Coronary artery (tissue), 2 donors: Measurements from ENCODE around the gene IKBKE.

Experiments used
- DNase-seq: peaks from one replicate; pipeline ENCODE4 v3.0.0-alpha.2; 2017; ENCODE audit warnings: low spot score
- H3K27ac ChIP-seq, 2 donors: fragments of 200-600 bp; sonication (generic); one replicate each; pipeline ENCODE4 v1.5.1; 2016 to 2019
- H3K4me3 ChIP-seq: fragments of 200-600 bp; sonication (generic); 2 replicates; pipeline ENCODE4 v1.5.1; 2016; ENCODE audit warnings: mild to moderate bottlenecking, moderate library complexity
- TF ChIP-seq, protein P1 (sequence below): fragments of 200-600 bp; sonication (generic); IDR thresholded peaks from one replicate; pipeline ENCODE4 v1.5.1; 2019; ENCODE audit warnings: antibody characterized with exemption

IKBKE gene

DNA sequence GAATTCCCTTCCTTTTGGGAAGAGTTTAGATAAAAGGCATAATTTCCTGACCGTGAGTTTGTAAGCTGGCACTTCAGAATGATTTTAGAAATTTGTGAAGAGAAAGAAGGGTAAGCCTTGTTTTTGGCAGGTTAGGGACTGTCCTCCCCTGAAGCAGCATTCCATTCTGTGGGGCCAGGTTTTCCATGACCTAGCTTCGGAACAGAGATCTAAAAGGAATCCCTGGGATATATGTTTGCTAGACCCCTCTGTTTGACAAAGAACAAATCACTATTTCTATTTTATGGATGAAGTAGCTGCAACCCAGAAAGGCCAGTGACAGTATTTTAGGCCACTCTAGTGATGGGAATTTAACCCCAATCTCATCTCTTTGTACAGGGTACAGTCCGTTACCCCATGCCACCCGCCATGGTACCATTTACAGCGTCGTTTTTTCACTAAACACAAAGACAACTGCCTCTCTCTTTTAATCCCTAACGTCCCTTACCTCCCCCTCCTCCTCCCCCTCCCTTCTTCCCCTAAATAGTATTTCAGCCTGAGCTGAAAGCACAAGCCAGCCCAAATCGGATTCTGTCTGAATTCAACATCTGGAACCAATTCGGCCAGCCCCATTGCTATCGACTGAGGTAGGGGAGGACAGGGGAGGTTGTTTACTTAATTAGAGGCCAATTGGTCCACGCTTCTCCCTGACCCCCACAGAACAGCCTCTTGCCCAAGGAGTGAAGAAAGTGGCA lies 23.4 kb upstream of the IKBKE start:
- H3K4me3 ChIP-seq, result no peak overlapping the region
- TF ChIP-seq, protein P1, sequence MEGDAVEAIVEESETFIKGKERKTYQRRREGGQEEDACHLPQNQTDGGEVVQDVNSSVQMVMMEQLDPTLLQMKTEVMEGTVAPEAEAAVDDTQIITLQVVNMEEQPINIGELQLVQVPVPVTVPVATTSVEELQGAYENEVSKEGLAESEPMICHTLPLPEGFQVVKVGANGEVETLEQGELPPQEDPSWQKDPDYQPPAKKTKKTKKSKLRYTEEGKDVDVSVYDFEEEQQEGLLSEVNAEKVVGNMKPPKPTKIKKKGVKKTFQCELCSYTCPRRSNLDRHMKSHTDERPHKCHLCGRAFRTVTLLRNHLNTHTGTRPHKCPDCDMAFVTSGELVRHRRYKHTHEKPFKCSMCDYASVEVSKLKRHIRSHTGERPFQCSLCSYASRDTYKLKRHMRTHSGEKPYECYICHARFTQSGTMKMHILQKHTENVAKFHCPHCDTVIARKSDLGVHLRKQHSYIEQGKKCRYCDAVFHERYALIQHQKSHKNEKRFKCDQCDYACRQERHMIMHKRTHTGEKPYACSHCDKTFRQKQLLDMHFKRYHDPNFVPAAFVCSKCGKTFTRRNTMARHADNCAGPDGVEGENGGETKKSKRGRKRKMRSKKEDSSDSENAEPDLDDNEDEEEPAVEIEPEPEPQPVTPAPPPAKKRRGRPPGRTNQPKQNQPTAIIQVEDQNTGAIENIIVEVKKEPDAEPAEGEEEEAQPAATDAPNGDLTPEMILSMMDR, result no peak
- DNase-seq, result no peak
- H3K27ac ChIP-seq, result no peak overlapping the region

DNA sequence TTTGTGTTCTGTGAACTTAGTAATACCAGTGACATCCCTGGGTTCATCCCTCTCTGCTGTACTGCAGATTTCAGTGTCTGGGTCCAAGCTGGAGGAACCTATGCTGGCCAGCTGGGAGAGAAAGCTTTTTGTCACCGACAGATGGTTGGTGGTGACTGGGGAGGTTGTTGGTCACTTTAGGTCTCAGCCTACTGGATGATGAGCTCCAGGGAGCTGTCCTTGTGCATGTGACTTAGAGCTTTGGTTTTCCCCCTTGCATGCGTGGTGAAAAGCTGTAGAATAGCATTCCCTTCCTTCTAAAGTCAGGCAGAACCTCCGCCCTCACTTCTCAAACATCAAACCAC lies 22.9 kb upstream of the IKBKE start:
- Histone ChIP-seq H3K4me3 (no peak overlapping the region), H3K27ac (no peak overlapping the region)
- no peak for DNase-seq
- TF ChIP-seq, protein P1, result no peak

DNA sequence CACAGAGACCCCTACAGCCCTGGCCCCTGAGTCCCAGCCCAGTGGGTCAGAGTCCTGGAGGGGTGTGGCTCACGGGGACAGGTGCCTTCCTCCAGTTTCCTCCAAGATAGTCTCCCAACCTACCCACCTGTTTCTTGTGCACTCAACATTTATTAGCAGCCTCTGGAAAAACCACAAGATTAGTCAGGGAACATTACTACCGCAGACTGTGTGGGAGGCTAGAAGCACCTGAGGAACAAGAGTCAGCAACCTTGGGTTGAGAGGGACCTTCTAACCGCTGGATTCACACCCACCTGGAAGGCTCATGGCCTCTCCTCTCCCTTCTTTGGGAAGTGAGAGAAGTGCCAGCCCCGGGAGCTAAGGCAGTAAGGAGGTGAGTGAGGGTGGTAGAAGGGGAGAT lies 22.5 kb upstream of the IKBKE start:
- DNase-seq, result no peak
- Histone ChIP-seq H3K27ac (no peak overlapping the region), H3K4me3 (no peak overlapping the region)
- TF ChIP-seq, protein P1, result no peak

DNA sequence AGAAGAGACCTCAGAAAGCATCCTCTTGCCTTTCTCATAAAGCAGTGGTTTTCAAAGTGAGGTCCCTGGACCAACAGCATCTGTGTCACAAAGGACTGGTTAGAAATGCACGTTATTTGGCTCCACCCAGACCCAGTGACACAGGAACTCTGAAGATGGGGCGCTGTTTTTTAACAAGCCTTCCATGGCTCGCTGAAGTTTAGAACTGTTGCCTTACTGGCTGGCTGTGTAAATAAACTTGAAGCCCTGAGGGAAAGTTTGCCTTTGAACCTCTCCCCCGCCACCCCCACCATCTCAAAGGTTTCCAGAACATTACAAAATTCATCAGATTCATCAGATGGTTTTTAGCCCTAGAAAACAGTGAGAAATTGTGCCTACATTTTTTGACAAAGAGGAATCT lies 21.8 kb upstream of the IKBKE start:
- DNase-seq, result no peak
- H3K27ac ChIP-seq, result no peak overlapping the region
- TF ChIP-seq, protein P1, result no peak

DNA sequence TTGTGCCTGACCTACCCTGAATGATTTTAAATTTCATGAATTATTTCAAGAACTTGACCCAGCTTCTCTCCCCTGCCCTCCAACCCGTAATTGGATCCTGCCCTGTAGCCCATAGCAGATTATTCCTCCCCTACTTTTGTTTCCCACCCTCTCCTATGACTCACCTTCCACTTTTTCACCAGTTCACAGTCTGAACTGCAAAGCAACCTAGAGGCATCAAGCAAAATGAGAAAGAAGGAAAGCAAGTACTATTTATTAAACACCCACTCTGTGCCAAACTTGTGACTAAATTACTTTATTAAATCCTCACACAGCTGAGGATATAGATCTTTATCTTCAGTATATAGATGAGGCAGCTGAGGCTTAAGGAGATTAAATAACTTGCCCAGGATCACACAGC lies 20.7 kb upstream of the IKBKE start:
- no peak overlapping the region for H3K4me3 ChIP-seq
- no peak for DNase-seq
- TF ChIP-seq, protein P1, result no peak

More for the DNA sequence above, 21.8 kb upstream of the IKBKE start:
- no peak overlapping the region for H3K4me3 ChIP-seq

DNA sequence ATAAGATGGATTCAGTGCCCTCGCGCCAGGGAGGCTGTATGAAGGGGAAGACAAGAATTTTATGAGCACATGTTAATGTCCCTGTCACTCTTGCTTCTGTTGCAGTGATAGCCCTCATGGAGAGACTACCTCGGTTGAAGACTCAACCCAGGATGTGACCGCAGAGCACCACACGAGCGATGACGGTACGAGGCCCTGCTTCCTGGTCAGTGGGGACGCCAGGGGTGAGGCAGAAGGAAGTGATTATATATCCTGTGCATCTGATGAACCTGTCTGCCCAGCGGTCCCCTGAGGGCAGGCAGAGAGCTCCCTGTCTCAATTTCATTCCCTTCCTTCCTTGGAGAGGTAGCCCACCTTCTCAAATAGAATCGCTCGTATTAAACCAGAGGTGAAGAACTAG lies 20.0 kb upstream of the IKBKE start:
- no peak for DNase-seq
- H3K27ac ChIP-seq, result no peak overlapping the region
- no peak overlapping the region for H3K4me3 ChIP-seq
- TF ChIP-seq, protein P1, result no peak

More for the DNA sequence above, 20.7 kb upstream of the IKBKE start:
- no peak overlapping the region for H3K27ac ChIP-seq

DNA sequence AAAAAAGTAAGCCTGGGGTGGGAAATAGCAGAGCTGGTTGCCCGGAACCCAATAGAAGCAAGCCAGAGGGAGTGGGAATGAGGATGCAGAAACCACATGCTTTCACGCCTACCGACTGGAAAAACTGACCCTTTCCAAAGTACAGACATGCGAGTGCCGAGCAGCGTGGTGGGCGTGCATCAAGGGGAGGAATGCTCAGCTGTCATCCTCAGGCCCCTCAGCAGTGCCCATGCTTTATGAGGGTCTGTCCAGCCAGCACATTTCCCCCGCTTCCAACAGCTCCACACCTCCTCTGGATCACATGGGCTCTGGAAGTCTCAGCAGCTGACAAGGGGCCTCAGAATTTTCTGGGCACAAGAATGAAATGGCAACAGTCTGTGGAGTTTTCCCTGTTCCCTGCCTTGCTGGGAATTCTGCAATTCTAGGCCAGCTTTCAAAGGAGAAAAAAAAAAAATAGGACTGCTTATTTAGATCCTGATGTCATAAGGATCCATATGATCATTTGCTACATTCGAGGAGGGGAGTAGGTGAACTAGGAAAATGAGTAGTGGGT lies 19.1 kb upstream of the IKBKE start:
- TF ChIP-seq, protein P1, result no peak
- no peak for DNase-seq
- no peak overlapping the region for H3K27ac ChIP-seq
- no peak overlapping the region for H3K4me3 ChIP-seq
